Fibroblast of skin of abdomen (primary cell): ENCODE measurements around the gene C2orf49.

Source experiments
- DNase-seq: peaks from one replicate; pipeline ENCODE4 v3.0.0-alpha.2; 2013

Gene C2orf49

GRCh38 chr2:105362862-105363591 lies 25.7 kb downstream of the C2orf49 start:
- DNase-seq = no peak

- DNase-seq = peak; percentile 82
These were observed 27.2 kb downstream of the C2orf49 start for GRCh38 chr2:105364436-105365139.

- DNase-seq = no peak
These were observed 27.9 kb downstream of the C2orf49 start for GRCh38 chr2:105365206-105365605.

- no peak for DNase-seq
These were observed 31.5 kb downstream of the C2orf49 start for GRCh38 chr2:105368759-105369408.

- DNase-seq = peak; percentile 82
These were observed 32.7 kb downstream of the C2orf49 start for GRCh38 chr2:105369777-105370690.

- no peak for DNase-seq
These were observed 33.8 kb downstream of the C2orf49 start for GRCh38 chr2:105371156-105371555.

- DNase-seq = no peak
These were observed 34.5 kb downstream of the C2orf49 start for GRCh38 chr2:105371810-105372209.

- DNase-seq = no peak
These were observed 36.0 kb downstream of the C2orf49 start for GRCh38 chr2:105373344-105373781.

- DNase-seq = no peak
These were observed 36.6 kb downstream of the C2orf49 start for GRCh38 chr2:105373895-105374401.

GRCh38 chr2:105375001-105375561 lies 37.7 kb downstream of the C2orf49 start:
- DNase-seq = peak; percentile 69

- no peak for DNase-seq
These were observed 38.7 kb downstream of the C2orf49 start for GRCh38 chr2:105376010-105376409.

- DNase-seq = peak; percentile 85
These were observed 39.5 kb downstream of the C2orf49 start for GRCh38 chr2:105376789-105377240.

GRCh38 chr2:105377871-105378270 lies 40.5 kb downstream of the C2orf49 start:
- DNase-seq = no peak

GRCh38 chr2:105378276-105378840 lies 41.0 kb downstream of the C2orf49 start:
- no peak for DNase-seq

- no peak for DNase-seq
These were observed 41.6 kb downstream of the C2orf49 start for GRCh38 chr2:105378921-105379383.

- DNase-seq = no peak
These were observed 42.4 kb downstream of the C2orf49 start for GRCh38 chr2:105379741-105380186.

GRCh38 chr2:105380432-105381100 lies 43.2 kb downstream of the C2orf49 start:
- no peak for DNase-seq

GRCh38 chr2:105381101-105381668 lies 43.8 kb downstream of the C2orf49 start:
- DNase-seq = no peak

GRCh38 chr2:105382177-105382576 lies 44.8 kb downstream of the C2orf49 start:
- DNase-seq = no peak
